Measurements from ENCODE around the gene DAB2. TPM values are rescaled to one million over a fixed set of nuclear protein-coding genes. Genes with fewer than 3 reads are reported as not detected.

Gene DAB2
- total RNA-seq, 1 experiment from 2014 or later = 30.1 TPM

GRCh38 chr5:39422036-39422606 lies 2.7 kb downstream of the DAB2 start:
- BruUV-seq (replicated peaks) = no TSS peak
- no peak overlapping the region for H3K4me3 ChIP-seq (ENCODE audit: low read depth, low read length, poor library complexity, severe bottlenecking)
- no peak for TF ChIP-seq CTCF (conservative IDR thresholded peaks at IDR 0.05; ENCODE audit: low read depth, low read length)
- TF ChIP-seq EZH2 (IDR thresholded peaks at IDR 0.05; ENCODE audit: borderline replicate concordance, low read depth, low read length, poor library complexity, severe bottlenecking) = no peak

GRCh38 chr5:39420482-39421145 lies 4.2 kb downstream of the DAB2 start:
- ChIA-PET POLR2A (ENCODE audit: low non-redundant PET) (no interaction called here), CTCF (no interaction called here)
- Histone ChIP-seq H3K4me1 (ENCODE audit: insufficient read depth, low read length, poor library complexity, severe bottlenecking) (peaks cover 31% of the 10 kb centered on the region), H3K27ac (ENCODE audit: low read depth, low read length, poor library complexity, severe bottlenecking) (peak overlapping the region; percentile 50), H3K9me3 (ENCODE audit: low read depth, low read length, poor library complexity, severe bottlenecking) (no peaks in the 10 kb centered on the region), H3K27me3 (replicated peaks; ENCODE audit: insufficient read depth, low read depth, low read length, poor library complexity) (no peaks in the 10 kb centered on the region), H3K36me3 (ENCODE audit: insufficient read depth, low read length, poor library complexity, severe bottlenecking) (no peaks in the 10 kb centered on the region), H3K4me3 (ENCODE audit: low read depth, low read length, poor library complexity, severe bottlenecking) (no peak overlapping the region)
- intact Hi-C loops (cut with micrococcal nuclease; ENCODE audit: unreplicated experiment) = no loop called here
- no TSS peak for BruUV-seq (replicated peaks)
- DNase-seq (ENCODE audit: low spot score) = peak; percentile 72
- TF ChIP-seq CTCF (conservative IDR thresholded peaks at IDR 0.05; ENCODE audit: low read depth, low read length) (no peak), EZH2 (IDR thresholded peaks at IDR 0.05; ENCODE audit: borderline replicate concordance, low read depth, low read length, poor library complexity, severe bottlenecking) (no peak)

More at GRCh38 chr5:39422036-39422606, 2.7 kb downstream of the DAB2 start:
- peaks cover 46% of the 10 kb centered on the region for H3K4me1 ChIP-seq (ENCODE audit: insufficient read depth, low read length, poor library complexity, severe bottlenecking)
- no peaks in the 10 kb centered on the region for H3K9me3 ChIP-seq (ENCODE audit: low read depth, low read length, poor library complexity, severe bottlenecking)
- no peak for DNase-seq (ENCODE audit: low spot score)
- no peaks in the 10 kb centered on the region for H3K36me3 ChIP-seq (ENCODE audit: insufficient read depth, low read length, poor library complexity, severe bottlenecking)
- ChIA-PET CTCF (interaction anchor here (0.8 kb wide), 1 partner anchor 105 kb away, joined by 9 read pairs; no protein-coding TSS in a partner anchor), POLR2A (ENCODE audit: low non-redundant PET) (no interaction called here)
- H3K27me3 ChIP-seq (replicated peaks; ENCODE audit: insufficient read depth, low read depth, low read length, poor library complexity) = no peaks in the 10 kb centered on the region
- no peak overlapping the region for H3K27ac ChIP-seq (ENCODE audit: low read depth, low read length, poor library complexity, severe bottlenecking)
- intact Hi-C loops (cut with micrococcal nuclease; ENCODE audit: unreplicated experiment) = no loop called here

- no peaks in the 10 kb centered on the region for H3K9me3 ChIP-seq (ENCODE audit: low read depth, low read length, poor library complexity, severe bottlenecking)
- no peak overlapping the region for H3K27ac ChIP-seq (ENCODE audit: low read depth, low read length, poor library complexity, severe bottlenecking)
- TF ChIP-seq CTCF (conservative IDR thresholded peaks at IDR 0.05; ENCODE audit: low read depth, low read length) (no peak), EZH2 (IDR thresholded peaks at IDR 0.05; ENCODE audit: borderline replicate concordance, low read depth, low read length, poor library complexity, severe bottlenecking) (no peak)
- POLR2A ChIA-PET (ENCODE audit: low non-redundant PET) = no interaction called here
- H3K36me3 ChIP-seq (ENCODE audit: insufficient read depth, low read length, poor library complexity, severe bottlenecking) = no peaks in the 10 kb centered on the region
- DNase-seq (ENCODE audit: low spot score) = no peak
- no peak overlapping the region for H3K4me3 ChIP-seq (ENCODE audit: low read depth, low read length, poor library complexity, severe bottlenecking)
- no TSS peak for BruUV-seq (replicated peaks)
- CTCF ChIA-PET = no interaction called here
- intact Hi-C loops (cut with micrococcal nuclease; ENCODE audit: unreplicated experiment) = no loop called here
- no peaks in the 10 kb centered on the region for H3K27me3 ChIP-seq (replicated peaks; ENCODE audit: insufficient read depth, low read depth, low read length, poor library complexity)
- peaks cover 27% of the 10 kb centered on the region for H3K4me1 ChIP-seq (ENCODE audit: insufficient read depth, low read length, poor library complexity, severe bottlenecking)
Measured at GRCh38 chr5:39419796-39420195, 5.0 kb downstream of the DAB2 start.
